Skeletal muscle satellite cell (primary cell): Measurements from ENCODE around the gene HYPK. TPM values are rescaled to one million over a fixed set of nuclear protein-coding genes. Genes with fewer than 3 reads are reported as not detected.

Source experiments
- H3K27me3 ChIP-seq: 2 replicates; pipeline ENCODE4 v1.7.0; 2013; ENCODE audit warnings: low read length; ENCODE audit not compliant: control insufficient read depth, insufficient read depth
- H3K36me3 ChIP-seq: 2 replicates; pipeline ENCODE4 v1.7.0; 2013; ENCODE audit warnings: mild to moderate bottlenecking, control low read depth, low read length; ENCODE audit not compliant: insufficient read depth
- H3K4me1 ChIP-seq: 2 replicates; pipeline ENCODE4 v1.7.0; 2013; ENCODE audit warnings: low read length; ENCODE audit not compliant: control insufficient read depth, insufficient read depth
- H3K4me2 ChIP-seq: 2 replicates; pipeline ENCODE4 v1.7.0; 2013; ENCODE audit warnings: mild to moderate bottlenecking, low read length
- H3K4me3 ChIP-seq: 2 replicates; pipeline ENCODE4 v1.7.0; 2013; ENCODE audit warnings: low read length
- H3K9ac ChIP-seq: 2 replicates; pipeline ENCODE4 v1.7.0; 2013; ENCODE audit warnings: mild to moderate bottlenecking, low read depth, low read length, moderate library complexity
- H3K9me3 ChIP-seq: replicated peaks from 2 replicates; pipeline ENCODE4 v1.7.0; 2013; ENCODE audit warnings: mild to moderate bottlenecking, control low read depth, low read length
- total RNA-seq: library from RNA; depleted of rRNA; stranded (reverse); fragments of >200 nt; gene quantifications from 2 replicates; pipeline ENCODE4 v1.2.3, GENCODE V29; 2012; rRNA removed

The HYPK gene, protein sequence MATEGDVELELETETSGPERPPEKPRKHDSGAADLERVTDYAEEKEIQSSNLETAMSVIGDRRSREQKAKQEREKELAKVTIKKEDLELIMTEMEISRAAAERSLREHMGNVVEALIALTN
- total RNA-seq, result 4.1 and 8.7 TPM in 2 replicates

DNA sequence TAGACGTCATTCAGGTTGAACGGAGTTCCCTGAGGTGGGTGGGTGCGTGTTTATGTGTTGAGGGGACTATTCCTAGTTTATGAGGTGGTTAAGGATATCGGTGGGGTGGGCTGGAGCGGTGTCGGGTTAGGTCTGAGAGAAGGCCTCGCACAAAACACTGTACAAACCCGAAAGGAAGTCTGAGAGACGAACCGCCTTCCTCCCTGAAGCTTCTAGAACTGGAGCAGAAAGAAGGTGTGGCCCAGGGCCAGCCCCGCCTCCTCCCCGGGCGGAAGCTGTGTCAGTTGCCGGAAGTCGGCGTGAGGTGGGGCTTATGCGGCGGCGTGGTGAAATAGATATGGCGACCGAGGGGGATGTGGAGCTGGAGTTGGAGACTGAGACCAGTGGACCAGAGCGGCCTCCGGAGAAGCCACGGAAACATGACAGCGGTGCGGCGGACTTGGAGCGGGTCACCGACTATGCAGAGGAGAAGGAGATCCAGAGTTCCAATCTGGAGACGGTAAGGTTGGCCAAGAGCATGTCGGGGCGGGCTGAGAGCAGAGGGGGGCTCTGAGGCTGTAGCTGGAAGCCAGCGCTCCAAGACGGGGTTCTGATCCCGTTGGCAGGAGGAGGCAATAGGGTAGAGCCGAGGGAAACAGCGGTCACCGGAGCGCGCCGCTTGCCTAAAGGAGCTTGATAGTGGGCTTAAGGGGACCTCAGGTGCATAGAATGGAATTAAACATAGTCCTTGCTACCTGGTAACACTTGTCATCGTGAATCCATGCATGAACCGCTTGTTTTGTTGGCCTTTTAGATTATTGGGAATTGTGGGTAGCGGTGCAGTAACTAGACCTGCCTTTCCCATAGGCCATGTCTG, at the start of gene HYPK:
Gene HYPK (plus strand): TSS at position 314 of the 856 bp plus-strand sequence. CDS start 24 bp downstream, at position 338.
- peak within 1 kb of the TSS; percentile 87 for H3K9ac ChIP-seq
- peak within 1 kb of the TSS; percentile 85 for H3K4me2 ChIP-seq
- H3K36me3 ChIP-seq, result peaks cover 64% of the 10 kb centered on the region
- peak within 1 kb of the TSS; percentile 88 for H3K4me3 ChIP-seq
- no peaks in the 10 kb centered on the region for H3K9me3 ChIP-seq
- H3K27me3 ChIP-seq, result no peaks in the 10 kb centered on the region
- H3K4me1 ChIP-seq, result peaks cover 15% of the 10 kb centered on the region

DNA sequence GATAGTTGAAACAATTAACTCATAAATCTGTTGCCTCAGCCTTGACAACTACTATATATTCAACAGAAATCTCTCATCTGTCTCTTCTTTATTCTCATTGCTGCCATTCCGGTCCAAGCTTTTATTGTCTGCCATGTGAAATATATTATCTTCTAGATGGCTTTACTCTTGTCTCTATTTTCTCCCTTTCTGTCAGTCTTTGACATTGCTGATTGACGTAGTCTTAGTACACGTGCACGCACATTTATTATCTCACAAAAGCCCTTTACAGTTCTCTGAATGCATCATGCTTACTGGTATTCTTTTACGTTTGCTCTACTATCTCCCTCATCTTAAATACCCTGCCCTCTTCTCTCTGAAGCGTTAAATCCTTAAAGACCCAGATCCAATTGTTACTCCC, 48.5 kb upstream of the HYPK start:
- H3K9me3 ChIP-seq, result no peaks in the 10 kb centered on the region
- peaks cover 51% of the 10 kb centered on the region for H3K36me3 ChIP-seq
- no peak overlapping the region for H3K4me2 ChIP-seq
- H3K9ac ChIP-seq, result no peak overlapping the region
- H3K4me3 ChIP-seq, result no peak overlapping the region
- peaks cover 14% of the 10 kb centered on the region for H3K4me1 ChIP-seq
- H3K27me3 ChIP-seq, result no peaks in the 10 kb centered on the region

DNA sequence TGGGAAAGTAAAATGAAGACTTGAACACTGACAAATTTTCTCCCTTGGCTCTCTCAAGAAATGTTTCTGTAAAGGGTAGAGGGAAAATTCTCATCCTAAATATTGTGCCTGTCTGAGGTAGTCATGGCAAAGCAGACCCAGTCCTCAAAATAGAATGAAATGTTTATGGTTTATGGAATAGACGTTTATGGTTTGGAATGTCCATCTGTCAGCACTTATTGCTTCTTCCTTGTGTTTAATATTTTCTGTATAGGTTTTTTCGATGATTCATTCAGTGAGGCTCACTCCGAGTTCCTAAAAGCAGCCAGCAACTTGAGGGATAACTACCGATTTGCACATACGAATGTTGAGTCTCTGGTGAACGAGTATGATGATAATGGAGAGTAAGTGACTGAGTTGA, 37.6 kb upstream of the HYPK start:
- Histone ChIP-seq H3K4me1 (no peaks in the 10 kb centered on the region), H3K9ac (no peak overlapping the region), H3K36me3 (peaks cover 75% of the 10 kb centered on the region), H3K27me3 (no peaks in the 10 kb centered on the region), H3K4me2 (no peak overlapping the region), H3K4me3 (no peak overlapping the region), H3K9me3 (no peaks in the 10 kb centered on the region)

DNA sequence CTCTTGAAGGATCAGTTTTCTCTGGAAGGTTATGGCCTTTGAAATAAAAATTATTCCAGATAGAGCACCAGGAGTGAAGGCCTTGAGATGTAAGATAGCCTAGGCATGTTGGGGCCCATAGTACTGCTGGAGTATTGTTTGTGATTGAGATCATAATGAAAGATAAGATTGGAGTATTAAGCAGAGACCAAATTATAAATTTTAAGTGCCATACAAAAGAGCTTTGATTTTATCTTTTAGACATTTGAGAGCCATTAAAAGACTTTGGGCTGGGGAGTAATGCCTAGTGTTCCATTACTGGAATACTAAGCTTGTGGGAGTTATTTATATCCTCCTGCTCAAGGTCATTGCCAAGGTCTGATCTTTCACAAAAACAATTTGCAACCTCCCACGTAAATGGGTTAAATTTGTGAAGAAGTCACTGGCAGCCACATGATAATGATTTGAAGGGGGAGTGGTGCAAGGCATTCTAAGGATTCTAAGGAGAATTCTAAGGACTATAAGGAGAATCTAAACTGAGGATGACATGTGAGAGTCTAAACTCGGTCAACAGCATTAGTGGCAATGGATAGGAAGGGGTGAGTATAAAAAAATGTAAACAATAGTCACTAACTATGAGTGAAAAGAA, 36.5 kb upstream of the HYPK start:
- Histone ChIP-seq H3K9ac (no peak overlapping the region), H3K36me3 (peaks cover 78% of the 10 kb centered on the region), H3K4me2 (no peak overlapping the region), H3K9me3 (no peaks in the 10 kb centered on the region), H3K4me1 (no peaks in the 10 kb centered on the region), H3K4me3 (no peak overlapping the region), H3K27me3 (no peaks in the 10 kb centered on the region)

DNA sequence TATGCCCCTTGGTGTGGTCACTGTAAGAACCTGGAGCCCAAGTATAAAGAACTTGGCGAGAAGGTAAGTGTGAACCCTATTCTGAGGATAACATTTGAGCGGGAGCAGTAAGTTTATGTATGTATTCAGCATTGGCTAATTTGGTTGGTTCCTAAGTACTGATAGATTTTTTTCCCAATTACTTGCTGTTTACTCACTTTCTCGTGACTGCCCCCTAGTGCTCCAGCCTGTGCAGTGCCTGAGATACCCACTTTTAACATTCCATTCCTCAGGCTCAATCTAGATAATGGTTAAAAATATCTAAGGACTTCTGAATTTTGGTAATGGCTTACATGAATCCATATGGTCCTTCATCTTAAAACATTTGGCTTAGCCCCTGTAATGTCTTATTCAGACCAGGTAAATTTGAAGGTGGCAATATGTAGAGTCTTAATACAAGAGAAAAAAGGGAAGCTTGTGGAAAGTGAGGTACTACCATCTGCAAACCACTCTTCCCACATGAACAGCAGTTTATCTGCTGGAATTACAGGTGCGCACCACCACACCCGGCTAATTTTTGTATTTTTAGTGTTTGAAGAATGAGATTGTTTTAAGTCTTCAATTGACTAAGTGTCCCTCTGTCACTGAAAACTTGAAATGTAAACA, 30.7 kb upstream of the HYPK start:
- H3K36me3 ChIP-seq, result peaks cover 80% of the 10 kb centered on the region
- no peaks in the 10 kb centered on the region for H3K4me1 ChIP-seq
- no peak overlapping the region for H3K9ac ChIP-seq
- H3K4me3 ChIP-seq, result no peak overlapping the region
- no peaks in the 10 kb centered on the region for H3K9me3 ChIP-seq
- H3K4me2 ChIP-seq, result no peak overlapping the region
- no peaks in the 10 kb centered on the region for H3K27me3 ChIP-seq

DNA sequence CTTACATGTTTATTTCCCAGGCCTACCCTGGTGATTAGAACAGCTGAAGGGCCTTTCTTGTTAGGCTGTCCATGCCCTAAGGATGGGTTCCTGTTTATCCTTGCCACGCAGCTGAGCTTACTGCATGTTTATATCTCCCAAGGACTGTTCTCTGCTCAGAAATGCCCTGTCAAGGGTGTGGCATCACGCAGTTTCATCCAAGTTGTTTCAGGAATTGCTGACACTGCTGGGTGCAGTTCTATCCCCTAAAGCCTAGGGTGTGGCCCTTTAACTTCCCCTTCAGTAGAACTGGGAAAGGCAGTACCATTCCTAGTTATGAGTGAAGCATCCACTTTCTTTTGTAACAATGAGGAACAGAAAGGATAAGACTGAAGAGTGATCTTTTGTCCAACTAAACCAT, 28.6 kb upstream of the HYPK start:
- no peaks in the 10 kb centered on the region for H3K9me3 ChIP-seq
- peaks cover 59% of the 10 kb centered on the region for H3K36me3 ChIP-seq
- H3K4me2 ChIP-seq, result no peak overlapping the region
- no peaks in the 10 kb centered on the region for H3K27me3 ChIP-seq
- H3K9ac ChIP-seq, result no peak overlapping the region
- H3K4me1 ChIP-seq, result peaks cover 5% of the 10 kb centered on the region
- no peak overlapping the region for H3K4me3 ChIP-seq

DNA sequence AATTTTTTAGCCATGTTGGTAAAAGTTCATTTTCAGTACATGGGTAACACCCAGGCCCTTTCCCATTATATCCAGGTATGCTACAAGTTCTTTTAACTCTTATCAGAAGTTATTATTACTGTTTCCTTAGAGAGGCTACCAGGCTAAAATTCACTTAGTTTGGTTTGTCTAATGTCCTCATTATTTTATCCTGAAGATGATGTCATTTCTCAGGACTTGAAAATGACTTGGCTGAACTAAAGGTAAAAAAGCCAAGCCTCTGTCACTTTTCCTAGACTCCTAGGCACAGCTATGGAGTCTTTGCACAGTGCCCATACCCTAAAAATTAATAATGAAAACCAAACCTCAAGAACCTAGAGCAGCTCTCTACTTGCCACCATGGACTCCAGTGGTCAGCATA, 27.8 kb upstream of the HYPK start:
- H3K36me3 ChIP-seq, result peaks cover 54% of the 10 kb centered on the region
- no peaks in the 10 kb centered on the region for H3K27me3 ChIP-seq
- H3K4me2 ChIP-seq, result no peak overlapping the region
- H3K9me3 ChIP-seq, result no peaks in the 10 kb centered on the region
- no peak overlapping the region for H3K4me3 ChIP-seq
- no peak overlapping the region for H3K9ac ChIP-seq
- peaks cover 8% of the 10 kb centered on the region for H3K4me1 ChIP-seq

DNA sequence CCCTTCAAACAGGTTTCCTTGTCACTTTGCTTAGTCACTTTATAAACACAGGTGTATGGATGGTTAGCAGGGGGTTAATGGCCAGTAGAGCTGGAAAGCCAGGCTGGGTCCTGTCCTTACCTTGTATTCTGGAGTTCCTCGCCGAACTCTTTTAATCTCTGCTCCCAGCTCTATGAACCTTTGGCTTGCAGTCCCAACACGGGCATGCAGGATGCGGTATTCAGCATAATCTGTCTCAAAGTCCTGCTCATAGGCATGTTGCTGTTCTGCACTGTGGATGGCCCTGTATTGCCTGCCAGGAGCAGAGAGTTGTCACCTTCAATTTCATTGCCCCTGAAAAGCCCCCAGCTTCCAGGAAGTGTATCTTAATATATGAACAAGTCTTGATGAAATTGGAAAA, 26.3 kb upstream of the HYPK start:
- no peak overlapping the region for H3K9ac ChIP-seq
- no peak overlapping the region for H3K4me3 ChIP-seq
- peaks cover 40% of the 10 kb centered on the region for H3K36me3 ChIP-seq
- peaks cover 10% of the 10 kb centered on the region for H3K4me1 ChIP-seq
- no peak overlapping the region for H3K4me2 ChIP-seq
- H3K9me3 ChIP-seq, result no peaks in the 10 kb centered on the region
- H3K27me3 ChIP-seq, result no peaks in the 10 kb centered on the region

DNA sequence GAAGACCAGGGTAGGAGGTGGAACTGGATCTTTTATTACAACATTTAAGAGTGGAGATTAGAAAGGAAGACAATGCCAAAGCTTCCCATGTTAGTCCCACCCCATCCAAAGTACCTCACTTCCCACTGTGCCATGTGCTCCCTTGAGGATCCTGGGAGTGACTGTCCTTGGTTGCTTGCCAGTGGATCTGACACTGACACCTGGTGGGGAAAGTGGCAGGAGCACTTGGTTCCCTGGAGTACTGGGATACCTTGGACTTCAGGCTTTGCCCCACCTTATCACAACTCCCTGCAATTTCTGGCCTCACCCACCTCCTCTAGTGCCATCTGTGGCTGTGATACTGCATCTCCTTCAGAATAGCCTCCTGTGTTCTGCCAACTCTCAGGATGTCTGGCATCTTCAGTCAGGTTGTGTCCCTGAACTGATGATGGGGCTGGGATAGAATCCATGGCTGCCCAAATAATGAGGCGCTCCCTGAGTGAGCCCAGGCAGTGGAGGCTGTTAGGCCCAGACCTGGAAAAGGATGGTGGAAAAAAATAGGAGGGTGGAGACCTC, 24.9 kb upstream of the HYPK start:
- H3K9ac ChIP-seq, result no peak overlapping the region
- no peak overlapping the region for H3K4me3 ChIP-seq
- H3K4me2 ChIP-seq, result no peak overlapping the region

DNA sequence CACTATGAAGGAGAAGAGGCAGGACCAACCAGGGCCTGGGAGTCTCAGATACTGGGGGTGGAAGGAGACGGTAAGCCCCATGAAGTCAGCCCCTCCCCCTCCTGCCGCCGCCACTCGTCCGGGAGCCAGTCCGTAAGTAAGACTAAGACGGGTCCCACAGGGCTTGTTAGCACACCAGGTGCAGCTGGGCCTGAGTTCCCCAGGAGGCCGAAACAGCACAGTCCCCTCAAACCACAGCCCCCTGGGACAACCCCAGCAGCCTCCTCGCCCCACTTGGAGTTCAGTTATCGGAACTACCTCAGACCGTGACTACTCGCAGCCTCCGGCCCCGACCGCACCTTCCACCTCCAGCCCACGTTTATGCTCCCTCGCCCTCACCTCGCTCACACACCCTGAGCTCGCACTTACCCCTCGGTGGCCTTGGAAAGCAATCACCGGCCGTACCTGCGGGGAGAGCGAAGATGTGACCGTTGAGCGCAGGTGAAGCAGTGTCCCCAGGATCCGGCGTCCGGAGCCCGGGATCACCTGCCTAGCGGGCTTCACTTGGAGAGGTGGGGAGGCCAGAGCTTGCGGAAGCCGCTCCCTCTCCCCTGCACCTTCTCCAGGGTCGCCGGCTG, 24.2 kb upstream of the HYPK start:
- Histone ChIP-seq H3K4me1 (peaks cover 10% of the 10 kb centered on the region), H3K27me3 (no peaks in the 10 kb centered on the region), H3K9me3 (no peaks in the 10 kb centered on the region), H3K9ac (peak overlapping the region; percentile 82), H3K4me3 (peak overlapping the region; percentile 84), H3K4me2 (peak overlapping the region; percentile 88), H3K36me3 (peaks cover 22% of the 10 kb centered on the region)

More for the DNA sequence above, 24.9 kb upstream of the HYPK start:
- Histone ChIP-seq H3K4me1 (peaks cover 10% of the 10 kb centered on the region), H3K36me3 (peaks cover 27% of the 10 kb centered on the region), H3K27me3 (no peaks in the 10 kb centered on the region), H3K9me3 (no peaks in the 10 kb centered on the region)
